Panc1 (cell line): Measurements from ENCODE around the gene SPINK1. TPM values are rescaled to one million over a fixed set of nuclear protein-coding genes. Genes with fewer than 3 reads are reported as not detected.

Experiments
- ATAC-seq: fragments of 200-7000 bp; cut with Tn5 transposase; 2 replicates; pipeline ENCODE4 v1.9.1; 2020; ENCODE audit warnings: mild to moderate bottlenecking, moderate library complexity
- BruUV-seq: library from RNA; stranded (reverse); fragments of 400-500 nt; replicated peaks from 2 replicates; lab custom pipeline; 2021; lab: Mats Ljungman, UMichigan
- CTCF ChIA-PET: fragments of 300-600 bp; sonication (Branson Sonifier 250); formaldehyde crosslinking; loops from one replicate; lab custom pipeline; 2022; ENCODE audit warnings: antibody characterized with exemption; lab: Charles Lee
- POLR2A ChIA-PET: fragments of 300-600 bp; sonication (Branson Sonifier 250); formaldehyde crosslinking; loops from one replicate; lab custom pipeline; 2022; ENCODE audit warnings: antibody characterized with exemption; lab: Charles Lee
- DNase-seq: peaks from one replicate; pipeline ENCODE4 v3.0.0-alpha.2; 2010; ENCODE audit warnings: low read depth, low spot score
- H3K27ac ChIP-seq: 2 replicates; pipeline ENCODE4 v1.5.1; 2011; ENCODE audit warnings: mild to moderate bottlenecking, low read length, inconsistent platforms
- H3K27me3 ChIP-seq: fragments of 200-500 bp; sonication (Bioruptor generic); 2 replicates; pipeline ENCODE4 v1.6.0; 2014; ENCODE audit warnings: low read length, inconsistent platforms; ENCODE audit not compliant: control insufficient read depth, insufficient read depth
- H3K36me3 ChIP-seq: fragments of 200-500 bp; sonication (Bioruptor generic); 2 replicates; pipeline ENCODE4 v1.5.1; 2014; ENCODE audit warnings: inconsistent platforms, mild to moderate bottlenecking, low read length, moderate library complexity; ENCODE audit not compliant: control insufficient read depth, insufficient read depth
- H3K4me1 ChIP-seq: 2 replicates; pipeline ENCODE4 v1.5.1; 2011; ENCODE audit warnings: inconsistent platforms, mild to moderate bottlenecking, low read length, moderate library complexity; ENCODE audit not compliant: control insufficient read depth, insufficient read depth
- H3K4me3 ChIP-seq, 2 experiments: 2 replicates each; pipeline ENCODE4 v1.5.1; 2011 to 2012; ENCODE audit warnings: low read depth in 2 of 2, low read length in 2 of 2, mild to moderate bottlenecking in 2 of 2, inconsistent platforms in 1 of 2, moderate library complexity in 1 of 2
- H3K9me3 ChIP-seq: fragments of 200-500 bp; sonication (Bioruptor generic); 2 replicates; pipeline ENCODE4 v1.5.1; 2014; ENCODE audit warnings: low read depth, mild to moderate bottlenecking, inconsistent platforms, low read length, moderate library complexity; ENCODE audit not compliant: control insufficient read depth, insufficient read depth
- CTCF ChIP-seq: fragments of 450-650 bp; IDR thresholded peaks from 2 replicates; pipeline ENCODE4 v1.5.1; 2017; ENCODE audit warnings: mild to moderate bottlenecking
- POLR2AphosphoS5 ChIP-seq: IDR thresholded peaks from 2 replicates; pipeline ENCODE4 v1.6.1; 2012; ENCODE audit warnings: mild to moderate bottlenecking, low read depth, low read length, moderate library complexity
- REST ChIP-seq, 2 experiments: IDR thresholded peaks; 2 replicates each; pipeline ENCODE4 v1.6.1; 2011 to 2012; ENCODE audit warnings: low read depth in 2 of 2, control low read depth in 1 of 2, low read length in 1 of 2, mild to moderate bottlenecking in 1 of 2, moderate library complexity in 1 of 2; ENCODE audit not compliant: insufficient read depth in 1 of 2
- SIN3A ChIP-seq: IDR thresholded peaks from 2 replicates; pipeline ENCODE4 v1.6.1; 2012; ENCODE audit warnings: low read depth, mild to moderate bottlenecking, low read length, moderate library complexity, borderline replicate concordance; ENCODE audit not compliant: insufficient read depth
- TCF7L2 ChIP-seq: IDR thresholded peaks from 2 replicates; pipeline ENCODE4 v1.6.1; 2011; ENCODE audit warnings: mild to moderate bottlenecking, low read depth, low read length, inconsistent platforms
- in situ Hi-C: cut with HindIII; loops from 2 replicates; pipeline ENCODE4 v1.10.0; 2016; ENCODE audit warnings: low sequenced_read_pairs, low pct_unique_long_range_greater_than_20kb
- intact Hi-C: fragments of 100-400 bp; cut with micrococcal nuclease; formaldehyde crosslinking; loops from one replicate; pipeline ENCODE4 v1.10.0; 2022; ENCODE audit not compliant: unreplicated experiment
- total RNA-seq: library from RNA; stranded (reverse); gene quantifications from one replicate; pipeline ENCODE4 v1.2.1, GENCODE V29; 2021; ENCODE audit not compliant: unreplicated experiment

SPINK1 gene
- total RNA-seq, 1 experiment from 2014 or later, result 3.0 TPM

GRCh38 chr5:147776989-147777388 is 54.5 kb downstream of the SPINK1 start:
- Histone ChIP-seq H3K4me1 (no peaks in the 10 kb centered on the region), H3K27ac (no peak overlapping the region), H3K27me3 (no peaks in the 10 kb centered on the region), H3K4me3 (no peak overlapping the region), H3K9me3 (no peaks in the 10 kb centered on the region), H3K36me3 (no peaks in the 10 kb centered on the region)
- POLR2A ChIA-PET, result no interaction called here
- DNase-seq, result no peak
- intact Hi-C loops (no loop called here), in situ Hi-C loops (no loop called here)
- no TSS peak for BruUV-seq
- CTCF ChIA-PET, result no interaction called here
- no peak for ATAC-seq
- no peak for TF ChIP-seq TCF7L2
- TF ChIP-seq REST (IDR thresholded peaks at IDR 0.05; ENCODE audit: insufficient read depth in 1 of 2, low read depth in 2 of 2, low read length in 1 of 2), result no peak
- TF ChIP-seq CTCF, result no peak
- no peak for TF ChIP-seq POLR2AphosphoS5
- no peak for TF ChIP-seq SIN3A

Other genes starting within 250 kb of the SPINK1 start
- gene JAKMIP2, start 48.9 kb downstream of the SPINK1 start, total RNA-seq, result not detected
- gene SCGB3A2, start 47.0 kb upstream of the SPINK1 start, total RNA-seq, result 0.39 TPM
- not detected for gene C5orf46, start 74.9 kb upstream of the SPINK1 start, total RNA-seq
- not detected for gene SPINK5, start 232.3 kb upstream of the SPINK1 start, total RNA-seq